ENCODE data around the gene NKX2-1.
A peak's percentile ranks its signal among the peaks of the same experiment; 100 is the strongest.
"Not testable (repeated sequence)": the region's sequence is repeated elsewhere in the genome, so short reads cannot be mapped to it uniquely, and the experiment has no call there.

NKX2-1 gene

DNA sequence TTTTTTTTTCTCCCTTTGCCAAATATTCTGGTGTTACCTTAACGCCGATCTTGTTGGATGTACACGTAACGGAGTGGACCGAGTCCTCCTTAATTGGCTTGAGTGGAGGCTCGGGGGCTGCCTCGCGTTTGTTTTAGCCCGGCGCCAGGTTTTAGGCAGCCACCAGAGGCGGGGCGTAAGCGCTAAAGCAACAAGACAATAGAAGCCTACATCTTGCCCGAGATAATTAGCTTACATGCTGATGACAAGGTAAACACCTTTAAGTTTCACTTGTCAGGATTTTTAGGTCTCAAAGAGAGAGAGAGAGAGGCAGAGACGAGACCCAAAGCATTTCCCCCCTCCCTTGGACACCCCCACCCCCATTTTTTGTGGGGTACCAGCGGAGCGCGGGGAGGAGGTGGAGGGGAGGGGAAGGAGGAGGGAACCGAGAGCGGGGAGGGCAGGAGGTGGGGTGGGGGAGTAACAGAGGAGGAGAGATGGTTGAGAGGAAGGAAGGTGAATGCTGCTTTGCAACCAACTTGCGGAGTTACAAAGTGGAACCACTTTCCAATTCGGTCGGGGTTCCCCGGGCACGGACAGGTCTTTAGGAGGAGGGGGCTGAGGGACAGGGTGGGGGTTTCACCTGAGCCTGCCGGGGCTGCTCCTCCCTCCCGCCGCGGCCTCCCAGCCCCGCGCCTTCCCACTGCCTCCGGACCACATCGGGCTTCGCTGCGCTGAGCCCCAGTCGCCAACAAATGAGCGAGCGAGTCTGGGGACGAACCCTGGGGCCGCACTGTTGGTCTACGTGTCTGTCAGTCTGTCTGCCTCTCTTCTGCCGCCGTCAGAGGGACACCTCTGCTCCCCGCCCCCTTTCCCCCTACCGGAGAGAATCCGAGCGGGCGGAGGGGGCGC lies at the start of gene NKX2-1:
TSS of gene NKX2-1 (minus strand) at position 802 of the 891 bp plus-strand sequence. CDS start at position 699, 103 bp downstream.
- DNase-seq, result no peak

DNA sequence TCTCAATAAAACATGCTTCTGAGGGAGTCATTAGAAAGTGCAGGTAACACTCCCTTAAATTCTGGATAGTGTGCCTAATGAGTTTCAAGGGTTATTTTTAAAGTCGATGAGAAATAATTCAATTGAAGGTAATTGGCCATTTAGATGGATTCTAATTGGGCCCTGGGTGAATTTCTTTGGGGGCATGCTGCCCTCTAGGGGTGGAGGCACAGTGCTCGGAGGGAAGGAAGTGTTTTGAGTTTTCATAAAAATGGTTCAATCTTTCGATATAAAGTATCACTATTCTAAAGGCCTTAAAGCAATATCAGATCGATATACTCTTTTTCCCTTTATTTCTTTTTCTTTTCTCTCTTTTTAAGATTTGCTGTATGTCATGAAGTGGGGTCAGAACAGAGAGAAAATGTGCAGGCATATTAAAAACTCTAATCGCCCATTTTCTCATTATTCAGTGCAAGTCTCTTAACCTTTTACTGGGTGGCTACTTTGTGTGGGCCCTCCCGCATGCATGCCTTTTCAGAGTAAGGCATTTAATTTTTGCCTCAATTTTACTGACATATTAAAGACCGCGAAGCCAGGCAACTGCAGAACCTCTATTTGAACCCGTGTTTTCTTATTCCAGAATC lies 36.9 kb upstream of the NKX2-1 start:
- peak; percentile 4 for DNase-seq

GRCh38 chr14:36555998-36556743 lies 36.1 kb upstream of the NKX2-1 start:
- no peak for DNase-seq

DNA sequence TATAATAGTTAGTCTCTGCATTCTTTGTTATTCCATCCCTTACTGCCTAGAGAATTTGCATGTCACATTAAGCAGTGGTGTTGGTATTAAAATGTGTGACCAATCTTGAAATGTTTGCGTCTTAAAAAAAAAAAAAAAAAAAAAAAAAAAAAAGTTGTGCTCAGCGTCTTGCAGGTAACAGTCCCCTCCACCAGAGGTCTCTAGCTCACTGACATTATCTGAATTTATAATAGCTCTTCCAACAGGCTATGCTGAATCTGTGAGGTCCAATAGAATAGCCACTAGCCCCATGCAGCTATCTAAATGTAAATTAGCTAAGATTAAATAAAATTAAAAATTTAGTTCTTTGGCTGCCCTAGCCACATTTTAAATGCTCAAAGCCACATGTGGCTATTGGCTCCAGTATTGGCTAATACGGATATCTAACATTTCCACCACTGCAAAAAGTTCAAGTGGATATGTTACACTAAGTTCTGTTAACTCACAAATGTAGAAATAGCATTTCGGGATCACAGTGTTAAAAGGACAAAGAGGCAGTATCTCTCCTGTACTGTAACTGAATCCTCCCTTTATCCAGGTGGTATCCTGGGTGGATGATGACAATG lies 33.7 kb upstream of the NKX2-1 start:
- DNase-seq, result peak; percentile 49

GRCh38 chr14:36550899-36551298 lies 30.9 kb upstream of the NKX2-1 start:
- no peak for DNase-seq

DNA sequence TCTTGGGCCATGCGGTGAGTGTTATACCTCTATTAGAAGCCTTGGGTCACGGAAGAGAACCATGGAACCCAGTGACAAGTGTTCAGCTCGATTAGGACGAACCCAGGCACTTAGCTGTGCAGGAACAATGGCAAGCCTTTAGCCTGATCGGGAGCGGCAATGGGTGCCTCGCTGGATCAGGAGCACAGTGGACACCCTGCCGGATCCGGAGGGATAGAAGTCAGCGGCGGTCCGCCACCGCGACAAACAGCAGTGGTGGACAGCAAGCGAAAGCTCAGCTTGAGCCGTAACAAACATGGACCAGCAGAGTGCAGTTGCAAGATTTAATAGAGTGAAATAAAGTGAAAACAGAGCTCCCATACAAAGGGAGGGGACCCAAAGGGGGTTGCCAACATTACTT lies 24.2 kb upstream of the NKX2-1 start:
- DNase-seq, result not testable (repeated sequence)

DNA sequence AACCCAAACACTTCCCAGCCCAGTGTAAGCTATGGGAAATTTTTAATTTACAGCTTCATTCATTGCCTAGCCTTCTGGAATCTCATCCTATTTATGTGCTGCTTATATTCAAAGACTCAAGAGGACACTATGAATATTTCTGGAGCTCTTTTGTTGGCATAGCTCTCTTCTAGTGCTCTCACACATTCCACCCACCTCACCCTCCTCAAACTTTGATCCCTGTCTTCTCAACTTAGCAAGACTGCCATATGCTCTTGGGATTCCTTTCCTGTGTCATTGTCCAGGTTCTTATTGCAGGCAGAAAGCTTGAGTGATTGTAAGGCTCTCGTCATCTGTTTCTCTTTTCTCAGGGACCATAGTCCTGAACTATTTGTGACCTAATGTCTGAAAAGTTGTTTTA lies 18.0 kb upstream of the NKX2-1 start:
- no peak for DNase-seq

DNA sequence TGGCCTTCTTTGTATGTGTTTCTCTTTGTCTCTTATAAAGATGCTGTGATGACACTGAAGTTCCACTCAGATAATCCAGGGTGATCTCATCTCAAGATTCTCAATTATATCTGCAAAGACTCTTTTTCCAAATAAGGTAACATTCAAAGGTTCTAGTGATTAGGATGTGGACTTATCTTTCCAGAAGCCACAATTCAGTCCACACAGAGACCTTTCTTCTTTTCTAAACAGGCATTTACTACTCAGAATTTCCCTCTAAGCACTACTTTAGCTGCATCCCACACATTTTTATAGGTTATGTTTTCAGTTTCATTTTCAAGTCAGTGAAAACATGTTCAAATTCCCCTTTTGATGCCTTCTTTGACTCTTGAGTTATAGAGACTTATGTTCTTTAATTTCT lies 9.0 kb upstream of the NKX2-1 start:
- DNase-seq, result no peak

GRCh38 chr14:36525746-36526099 lies 5.7 kb upstream of the NKX2-1 start:
- no peak for DNase-seq

- no peak for DNase-seq
Measured at GRCh38 chr14:36524874-36525745, 5.1 kb upstream of the NKX2-1 start.

DNA sequence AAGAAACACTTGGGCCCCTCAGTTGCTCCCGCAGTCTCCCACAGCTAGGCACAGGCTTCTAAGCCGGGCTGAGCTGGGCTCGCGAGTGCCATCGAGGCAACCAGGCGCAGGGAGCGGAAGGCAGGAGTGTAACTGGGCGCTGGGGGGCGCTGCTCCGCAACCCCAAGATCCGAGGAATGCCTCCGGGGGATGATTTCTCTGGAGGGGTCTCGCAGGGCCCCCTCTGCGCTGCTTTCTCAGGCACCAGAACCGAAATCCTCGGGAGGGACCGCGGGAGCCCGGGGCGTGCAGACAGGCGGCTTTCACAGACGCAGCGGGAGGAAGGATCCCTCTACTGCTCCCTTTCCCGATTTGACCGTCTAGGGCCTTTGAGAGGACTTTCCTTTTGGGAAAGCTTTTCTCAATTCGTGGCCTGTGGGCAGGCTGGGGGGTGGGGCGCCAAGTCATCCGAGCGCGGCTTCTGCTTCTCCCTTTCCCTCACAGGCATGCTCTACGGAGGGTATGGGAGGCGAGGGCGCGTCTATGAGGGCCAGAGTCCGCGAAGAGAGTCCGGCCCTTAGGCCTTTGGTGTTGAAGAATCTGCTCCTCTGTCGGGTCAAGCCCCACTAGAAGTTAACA lies 4.3 kb upstream of the NKX2-1 start:
- no peak for DNase-seq

- DNase-seq, result no peak
Measured at GRCh38 chr14:36522972-36523715, 3.1 kb upstream of the NKX2-1 start.

DNA sequence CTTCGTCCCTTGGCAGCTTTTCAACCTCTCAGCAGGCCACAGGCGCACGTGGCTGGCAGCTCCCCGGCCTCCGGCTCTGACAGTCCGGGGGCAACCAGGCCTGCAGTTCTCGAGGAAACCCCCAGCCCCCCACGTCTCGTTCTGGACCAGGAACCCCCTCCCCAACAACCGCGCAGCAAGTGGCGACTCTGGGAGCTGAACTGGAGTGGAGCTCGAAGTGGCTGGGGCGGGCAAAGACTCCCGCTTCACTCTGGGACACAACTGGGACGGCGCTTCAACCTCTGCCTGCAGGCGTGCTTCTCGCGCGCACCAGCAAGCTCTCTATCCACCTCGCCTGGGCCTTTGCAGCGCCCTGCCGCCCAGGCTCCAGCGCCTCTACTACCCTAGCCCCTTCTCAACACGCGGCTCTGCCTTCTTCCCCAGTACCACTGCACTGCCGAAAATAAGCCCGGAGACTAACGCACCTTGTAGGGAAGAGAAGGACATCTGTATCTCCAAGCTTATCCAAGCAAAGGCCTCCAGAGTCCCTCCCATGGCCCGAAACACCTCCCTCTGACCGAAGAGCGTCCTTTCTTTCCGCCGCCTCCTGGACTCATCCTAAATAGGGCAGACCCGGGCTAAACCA lies 2.4 kb upstream of the NKX2-1 start:
- DNase-seq, result no peak

- DNase-seq, result no peak
Measured at GRCh38 chr14:36521598-36522345, 1.7 kb upstream of the NKX2-1 start.

GRCh38 chr14:36520601-36521525 lies 831 bp upstream of the NKX2-1 start:
- DNase-seq, result no peak

DNA sequence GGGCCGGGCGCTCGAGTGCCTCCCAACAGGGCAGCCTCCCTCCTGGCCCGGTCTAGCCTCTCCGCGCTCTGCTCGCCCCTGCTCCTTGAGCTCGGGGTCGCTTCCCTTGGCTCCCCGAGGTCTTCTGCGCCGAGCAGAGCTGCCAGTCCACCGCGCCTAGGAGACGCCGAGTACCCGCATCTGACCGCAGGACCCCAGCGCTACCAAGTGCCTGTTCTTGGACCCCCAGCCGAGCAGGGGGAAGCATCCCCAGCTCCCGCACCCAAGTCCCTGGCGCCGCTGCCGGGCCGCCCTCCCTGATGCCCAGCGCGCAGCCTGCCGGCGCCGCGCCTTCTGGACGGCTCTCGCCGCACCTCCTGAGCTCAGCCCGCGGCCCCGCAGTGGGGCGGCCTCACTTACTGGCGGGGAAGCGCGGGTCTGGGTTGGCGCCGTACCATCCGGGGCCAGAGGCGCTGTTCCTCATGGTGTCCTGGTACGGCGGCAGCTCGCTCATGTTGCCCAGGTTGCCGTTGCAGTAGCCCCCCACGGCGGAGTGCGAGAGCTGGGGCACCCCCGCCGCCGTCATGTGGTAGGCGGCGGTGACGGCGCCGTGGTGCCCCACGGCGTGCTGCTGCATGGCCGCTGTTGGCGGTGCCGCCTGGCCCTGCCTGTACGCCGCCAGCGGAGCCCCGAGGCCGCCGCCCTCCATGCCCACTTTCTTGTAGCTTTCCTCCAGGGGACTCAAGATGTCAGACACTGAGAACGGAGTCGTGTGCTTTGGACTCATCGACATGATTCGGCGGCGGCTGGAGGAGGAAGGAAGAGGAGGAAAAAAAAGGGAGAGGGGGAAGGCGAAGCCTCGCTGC lies 1.2 kb downstream of the NKX2-1 start:
- no peak for DNase-seq

DNA sequence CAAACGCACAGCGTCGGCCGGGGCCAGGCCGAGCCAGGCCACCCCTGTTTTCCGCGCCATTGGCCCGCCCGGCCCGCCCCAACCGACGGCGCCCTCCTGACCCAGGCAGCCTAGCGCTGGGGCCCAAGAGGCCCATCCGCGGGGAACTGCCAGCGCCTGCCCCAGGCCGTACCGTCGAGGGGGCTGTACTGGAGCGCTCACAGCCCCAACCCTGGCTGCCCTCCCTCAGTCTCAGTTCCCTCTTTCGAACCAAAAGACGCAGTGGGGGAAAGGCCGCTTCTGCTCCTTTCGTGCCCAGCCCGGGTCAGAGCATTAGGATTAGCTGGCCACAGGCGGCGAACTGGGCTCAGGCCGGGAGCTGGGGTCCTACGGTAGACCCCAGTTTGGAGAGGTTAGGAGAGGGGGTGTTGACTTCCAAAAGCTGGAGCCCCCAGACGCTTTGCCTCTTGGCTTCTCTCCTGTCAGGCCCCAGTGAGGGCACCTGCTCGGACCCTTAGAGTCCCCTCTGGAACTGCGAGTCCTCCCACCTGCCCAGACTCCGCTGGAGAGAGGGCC lies 1.9 kb downstream of the NKX2-1 start:
- DNase-seq, result no peak

Measured in MV-4-11 (cell line).